T-helper 2 cell treated with Interferon-gamma antibody and Interleukin-4, amounts not matched to agents 5 μg/mL and 100 μg/mL, for 36 hours (primary cell): ENCODE measurements around the gene GPR149.

Source experiments
- DNase-seq: peaks from one replicate; pipeline ENCODE4 v3.0.0; 2021; ENCODE audit warnings: low spot score
- H3K27ac Mint-ChIP-seq: one replicate; pipeline ENCODE4 v1.8.0; 2021; ENCODE audit warnings: mild to moderate bottlenecking, mixed read lengths
- H3K27me3 Mint-ChIP-seq: one replicate; pipeline ENCODE4 v1.8.0; 2021; ENCODE audit warnings: low read depth, mixed read lengths
- H3K36me3 Mint-ChIP-seq: one replicate; pipeline ENCODE4 v1.8.0; 2021; ENCODE audit warnings: low read depth, mixed read lengths
- H3K4me1 Mint-ChIP-seq: one replicate; pipeline ENCODE4 v1.8.0; 2021; ENCODE audit warnings: low read depth, mixed read lengths
- H3K4me3 Mint-ChIP-seq: one replicate; pipeline ENCODE4 v1.8.0; 2022; ENCODE audit warnings: mild to moderate bottlenecking, moderate library complexity, mixed read lengths
- H3K9me3 Mint-ChIP-seq: one replicate; pipeline ENCODE4 v1.8.0; 2021; ENCODE audit warnings: mixed read lengths

GPR149 gene

DNA sequence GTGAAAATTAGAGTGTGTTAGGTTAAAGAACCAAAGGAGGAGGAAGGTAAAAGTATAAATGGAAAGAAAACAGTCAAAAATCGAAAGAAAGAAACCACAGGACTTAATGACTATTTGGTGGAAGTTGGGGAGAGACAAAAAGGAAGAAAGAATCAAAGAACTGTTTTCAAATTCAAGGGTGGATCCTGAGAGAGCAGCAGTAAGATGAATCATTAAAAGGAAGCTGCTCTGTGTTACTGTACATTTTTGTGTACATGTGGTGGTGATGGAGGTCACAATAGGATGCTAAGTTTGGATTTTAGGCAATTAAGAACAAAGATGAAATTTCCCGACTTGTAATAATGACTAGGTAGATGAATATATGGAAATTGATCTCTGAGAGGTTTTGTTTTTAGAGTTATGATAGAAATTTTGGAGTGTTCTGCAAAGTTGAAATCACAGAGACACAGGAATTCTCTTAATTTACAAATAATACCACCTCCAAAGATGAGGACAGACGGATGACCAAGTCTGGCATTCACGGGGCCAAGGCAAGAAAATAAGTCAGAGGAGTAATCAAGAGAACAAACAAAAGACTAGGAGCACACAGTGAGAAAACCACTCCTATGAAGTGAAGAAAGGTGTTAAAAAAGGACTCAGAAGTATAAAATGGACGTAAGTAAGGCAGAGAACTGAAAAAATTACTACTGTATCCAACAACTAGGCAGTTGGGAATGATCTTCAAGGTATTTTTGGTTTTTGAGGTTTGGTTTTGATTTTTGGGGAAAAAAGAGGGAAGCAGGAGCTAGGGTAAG is 112.8 kb downstream of the GPR149 start:
- no peak for DNase-seq
- Mint-ChIP-seq H3K4me3 (peak overlapping the region; percentile 25), H3K4me1 (peaks cover 31% of the 10 kb centered on the region), H3K9me3 (no peaks in the 10 kb centered on the region), H3K36me3 (peaks cover 46% of the 10 kb centered on the region), H3K27me3 (no peaks in the 10 kb centered on the region), H3K27ac (peak overlapping the region; percentile 43)

DNA sequence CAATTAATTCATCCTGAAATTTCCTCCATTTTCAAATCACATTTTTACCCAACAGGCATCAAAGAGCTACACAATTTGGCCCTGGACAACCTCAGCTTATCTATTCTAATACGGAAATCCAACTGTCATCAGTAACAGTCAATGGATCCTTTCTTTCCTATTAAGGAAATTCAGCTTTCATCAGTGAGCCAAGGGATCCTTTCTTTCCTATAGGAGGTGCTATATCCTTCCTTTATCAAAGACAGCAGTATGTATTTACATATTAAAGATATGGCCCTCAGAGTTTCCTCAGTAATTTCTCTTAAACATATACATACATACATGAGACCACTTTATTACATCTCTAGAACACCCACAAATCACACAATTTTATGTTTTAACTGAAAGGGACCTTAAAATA is 115.8 kb downstream of the GPR149 start:
- DNase-seq, result no peak
- no peaks in the 10 kb centered on the region for H3K27me3 Mint-ChIP-seq
- no peak overlapping the region for H3K27ac Mint-ChIP-seq
- peaks cover 55% of the 10 kb centered on the region for H3K36me3 Mint-ChIP-seq
- no peak overlapping the region for H3K4me3 Mint-ChIP-seq
- H3K9me3 Mint-ChIP-seq, result no peaks in the 10 kb centered on the region
- peaks cover 28% of the 10 kb centered on the region for H3K4me1 Mint-ChIP-seq

DNA sequence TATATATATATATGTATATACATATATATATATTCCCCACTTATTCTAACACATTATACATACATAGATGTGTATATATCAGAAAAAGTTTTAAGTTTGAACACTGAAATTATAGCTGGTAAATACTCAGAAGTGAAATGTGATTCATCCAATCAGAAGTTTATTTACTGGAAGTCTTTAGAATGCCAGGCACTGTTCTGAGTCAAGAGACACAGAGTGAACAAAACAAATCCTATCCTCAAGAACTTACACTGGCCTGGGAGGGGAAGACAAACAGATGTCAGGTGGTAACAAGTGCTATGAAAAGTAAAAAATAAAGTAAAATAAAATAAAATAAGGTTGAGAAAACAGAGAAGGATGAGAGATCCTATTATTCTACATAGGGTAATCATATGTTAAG is 119.2 kb downstream of the GPR149 start:
- peaks cover 69% of the 10 kb centered on the region for H3K36me3 Mint-ChIP-seq
- no peak overlapping the region for H3K27ac Mint-ChIP-seq
- no peaks in the 10 kb centered on the region for H3K27me3 Mint-ChIP-seq
- no peaks in the 10 kb centered on the region for H3K9me3 Mint-ChIP-seq
- DNase-seq, result no peak
- H3K4me3 Mint-ChIP-seq, result no peak overlapping the region
- H3K4me1 Mint-ChIP-seq, result peaks cover 22% of the 10 kb centered on the region

DNA sequence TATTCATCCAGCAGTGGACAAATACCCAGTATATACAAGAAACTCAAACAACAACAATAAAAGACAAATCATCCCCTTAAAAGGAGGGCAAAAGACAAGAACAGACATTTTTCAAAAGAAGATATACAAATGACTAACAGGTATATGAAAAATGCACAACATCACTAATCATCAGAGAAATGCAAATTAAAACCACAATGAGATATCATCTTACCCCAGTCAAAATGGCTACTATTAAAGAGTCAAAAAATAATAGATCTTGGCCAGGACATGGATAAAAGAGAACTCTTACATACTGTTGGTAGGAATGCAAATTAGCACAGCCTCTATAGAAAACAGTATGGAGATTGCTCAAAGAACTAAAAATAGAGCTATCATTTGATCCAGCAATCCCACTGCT is 122.6 kb downstream of the GPR149 start:
- no peaks in the 10 kb centered on the region for H3K27me3 Mint-ChIP-seq
- H3K9me3 Mint-ChIP-seq, result no peaks in the 10 kb centered on the region
- peaks cover 18% of the 10 kb centered on the region for H3K4me1 Mint-ChIP-seq
- peaks cover 59% of the 10 kb centered on the region for H3K36me3 Mint-ChIP-seq
- H3K4me3 Mint-ChIP-seq, result no peak overlapping the region
- DNase-seq, result no peak
- peak overlapping the region; percentile 6 for H3K27ac Mint-ChIP-seq

DNA sequence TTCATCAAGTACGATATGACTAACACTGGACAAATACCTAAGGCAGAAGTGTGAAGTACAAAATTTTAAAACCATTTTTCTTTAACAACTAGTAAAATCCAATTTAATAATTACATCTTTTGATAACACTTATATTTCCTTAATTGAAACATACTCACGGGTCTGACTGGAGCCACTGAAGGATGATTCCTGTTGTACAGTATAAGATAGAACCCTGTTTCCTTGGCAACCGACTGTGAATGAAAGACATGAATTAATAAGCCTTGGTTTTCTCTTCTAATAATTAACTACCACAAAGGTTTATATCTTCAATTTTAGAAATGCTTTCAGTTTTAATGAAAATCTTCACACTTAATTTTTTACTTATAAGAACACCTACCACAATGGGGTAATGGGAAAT is 125.1 kb downstream of the GPR149 start:
- Mint-ChIP-seq H3K27ac (no peak overlapping the region), H3K36me3 (peaks cover 68% of the 10 kb centered on the region), H3K4me3 (no peak overlapping the region), H3K27me3 (no peaks in the 10 kb centered on the region), H3K9me3 (no peaks in the 10 kb centered on the region), H3K4me1 (peaks cover 14% of the 10 kb centered on the region)
- no peak for DNase-seq

DNA sequence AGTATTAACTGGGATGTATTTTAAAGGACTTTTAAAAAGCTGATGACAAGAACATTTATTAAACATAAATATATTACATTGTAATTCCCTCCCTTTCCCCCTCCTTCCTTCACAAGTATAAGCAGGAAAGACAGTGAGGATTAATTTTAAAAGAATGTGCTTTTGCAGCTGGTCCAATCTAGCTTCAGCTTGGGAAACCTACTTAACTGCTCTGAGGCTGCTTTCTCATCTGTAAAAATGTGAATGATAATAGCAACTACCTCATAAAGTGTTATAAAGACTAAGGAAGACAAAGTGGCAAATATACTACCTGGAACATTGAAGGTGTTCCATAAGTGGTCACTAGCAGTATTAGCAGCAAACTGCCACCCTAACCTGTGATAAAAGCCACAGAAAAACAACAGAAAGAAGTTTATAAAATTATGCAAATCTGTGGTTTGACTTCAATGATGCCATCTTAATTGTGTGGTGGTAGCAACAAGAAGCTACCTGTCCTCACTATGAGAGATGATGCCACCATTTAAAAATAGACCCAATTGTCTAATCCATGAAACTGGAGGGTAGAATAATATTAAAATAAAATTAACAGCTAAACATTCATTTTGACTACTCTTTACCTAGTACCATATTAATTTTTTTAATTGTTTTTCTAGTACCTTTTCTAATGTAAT is 125.7 kb downstream of the GPR149 start:
- no peak overlapping the region for H3K27ac Mint-ChIP-seq
- peaks cover 11% of the 10 kb centered on the region for H3K4me1 Mint-ChIP-seq
- no peak for DNase-seq
- peaks cover 66% of the 10 kb centered on the region for H3K36me3 Mint-ChIP-seq
- no peak overlapping the region for H3K4me3 Mint-ChIP-seq
- no peaks in the 10 kb centered on the region for H3K27me3 Mint-ChIP-seq
- no peaks in the 10 kb centered on the region for H3K9me3 Mint-ChIP-seq

DNA sequence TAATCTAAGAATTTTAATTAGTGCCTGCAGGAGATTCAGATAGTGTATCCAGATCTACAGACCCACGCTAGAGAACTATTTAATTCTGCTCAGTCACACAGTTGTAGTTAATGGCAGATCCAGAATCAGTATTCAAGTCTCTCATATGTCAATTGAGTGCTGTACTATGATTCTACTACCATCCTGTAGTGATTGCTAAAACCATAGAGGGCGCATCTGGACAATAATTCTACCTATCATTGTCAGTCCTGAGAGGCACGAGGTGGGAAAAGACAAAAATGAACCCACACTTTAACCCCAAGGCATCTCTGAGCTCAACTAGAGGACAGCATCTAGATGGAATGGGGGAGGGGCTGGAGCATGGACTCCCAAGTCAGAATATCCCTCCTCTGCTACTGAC is 128.4 kb downstream of the GPR149 start:
- no peak overlapping the region for H3K27ac Mint-ChIP-seq
- no peaks in the 10 kb centered on the region for H3K9me3 Mint-ChIP-seq
- H3K36me3 Mint-ChIP-seq, result peaks cover 57% of the 10 kb centered on the region
- H3K27me3 Mint-ChIP-seq, result no peaks in the 10 kb centered on the region
- no peak overlapping the region for H3K4me3 Mint-ChIP-seq
- H3K4me1 Mint-ChIP-seq, result peaks cover 2% of the 10 kb centered on the region
- DNase-seq, result no peak

DNA sequence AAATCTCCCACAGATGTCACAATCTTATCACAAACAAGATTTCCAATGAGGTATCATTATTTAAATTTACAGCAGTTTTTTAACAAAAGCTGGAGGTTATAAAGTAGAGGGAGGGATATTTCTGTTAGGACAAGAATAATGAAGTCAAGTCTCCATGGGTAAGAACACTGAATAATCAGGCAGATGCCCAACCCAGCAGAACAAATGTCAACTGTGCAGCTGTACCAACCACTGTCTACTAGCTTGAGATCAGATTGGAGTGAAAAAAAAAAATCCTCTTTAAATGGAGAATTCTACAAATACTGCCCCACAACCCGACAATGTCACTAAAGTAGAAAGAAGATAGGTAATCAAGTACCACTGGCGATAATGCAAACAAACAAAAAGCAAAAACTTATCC is 136.0 kb downstream of the GPR149 start:
- H3K4me1 Mint-ChIP-seq, result no peaks in the 10 kb centered on the region
- H3K36me3 Mint-ChIP-seq, result peaks cover 43% of the 10 kb centered on the region
- no peaks in the 10 kb centered on the region for H3K9me3 Mint-ChIP-seq
- H3K27ac Mint-ChIP-seq, result no peak overlapping the region
- H3K4me3 Mint-ChIP-seq, result no peak overlapping the region
- H3K27me3 Mint-ChIP-seq, result no peaks in the 10 kb centered on the region
- no peak for DNase-seq

DNA sequence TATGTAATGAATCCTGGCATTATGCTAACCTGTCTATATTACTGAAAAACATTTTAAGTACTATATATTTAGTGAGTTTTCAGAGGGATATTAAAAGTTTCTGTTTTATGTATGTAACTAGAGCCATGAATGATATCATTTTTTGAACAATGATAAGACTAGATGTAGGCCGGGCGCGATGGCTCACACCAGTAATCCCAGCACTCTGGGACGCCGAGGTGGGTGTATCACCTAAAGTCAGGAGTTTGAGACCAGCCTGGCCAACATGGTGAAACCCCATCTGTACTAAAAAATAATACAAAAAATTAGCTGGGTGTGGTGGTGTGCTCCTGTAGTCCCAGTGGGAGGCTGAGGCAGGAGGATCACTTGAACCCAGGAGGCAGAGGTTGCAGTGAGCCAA is 139.8 kb downstream of the GPR149 start:
- peaks cover 53% of the 10 kb centered on the region for H3K36me3 Mint-ChIP-seq
- no peaks in the 10 kb centered on the region for H3K27me3 Mint-ChIP-seq
- no peaks in the 10 kb centered on the region for H3K9me3 Mint-ChIP-seq
- peaks cover 1% of the 10 kb centered on the region for H3K4me1 Mint-ChIP-seq
- DNase-seq, result no peak
- H3K27ac Mint-ChIP-seq, result no peak overlapping the region
- H3K4me3 Mint-ChIP-seq, result no peak overlapping the region
